Ovary (tissue), 9 donors: ENCODE results near the gene CD93. TPM values are rescaled to one million over a fixed set of nuclear protein-coding genes. Genes with fewer than 3 reads are reported as not detected.

ENCODE experiments used
- DNase-seq, 5 donors: peaks; one replicate each; pipeline ENCODE4 v3.0.0-alpha.2; 2019 to 2020
- H3K27ac ChIP-seq, 2 donors: fragments of 200-600 bp; one replicate each; pipeline versions ENCODE4 v1.5.1 to v1.8.0; 2019 to 2022
- H3K27me3 ChIP-seq: fragments of 200-600 bp; one replicate; pipeline ENCODE4 v1.8.0; 2022
- H3K36me3 ChIP-seq: fragments of 200-600 bp; sonication (generic); one replicate; pipeline ENCODE4 v1.5.1; 2019
- H3K4me1 ChIP-seq: one replicate; pipeline ENCODE4 v1.8.1; 2013; ENCODE audit warnings: mild to moderate bottlenecking, moderate library complexity; ENCODE audit not compliant: insufficient read depth
- H3K4me3 ChIP-seq: fragments of 200-600 bp; sonication (generic); one replicate; pipeline ENCODE4 v1.5.1; 2017
- H3K9me3 ChIP-seq, 2 donors: fragments of 200-600 bp in 1 of 2; sonication (generic) in 1 of 2; one replicate each; pipeline versions ENCODE4 v1.5.1 to v1.8.1; 2013 to 2019; ENCODE audit warnings: mild to moderate bottlenecking in 1 of 2, moderate library complexity in 1 of 2
- EP300 ChIP-seq: sonication (generic); formaldehyde crosslinking; IDR thresholded peaks from one replicate; pipeline ENCODE4 v1.6.1; 2017; ENCODE audit warnings: antibody characterized with exemption
- POLR2A ChIP-seq: fragments of 450-650 bp; IDR thresholded peaks from one replicate; pipeline ENCODE4 v1.6.1; 2017; ENCODE audit warnings: antibody characterized with exemption, mild to moderate bottlenecking, moderate library complexity
- whole genome bisulfite sequencing, 3 donors: extraction: QIAGEN DNeasy Blood & Tissue Kit in 1 of 3; methylation state at CpG; one replicate each; pipeline versions ENCODE4 v1.1.5 to v1.1.7; 2013 to 2017; 5-methylcytosine and 5-hydroxymethylcytosine counted together
- intact Hi-C, 4 donors: fragments of 100-400 bp; cut with DNase I; formaldehyde crosslinking; loops; one replicate each; pipeline versions ENCODE4 v1.11.0 to v1.15.1; 2022 to 2023
- polyA plus RNA-seq, 2 donors: library from polyadenylated mRNA; stranded (reverse); fragments of 200-250 nt in 1 of 2; fragments of 350-450 nt in 1 of 2; fragmentation: Illumina TruSeq in 1 of 2; extraction: RNeasy Lipid Tissue Mini Kit (QIAGEN cat#74804) in 1 of 2; gene quantifications; one replicate each; pipeline ENCODE4 v1.2.3, GENCODE V29; 2013 to 2014
- total RNA-seq, 7 donors: library from RNA; depleted of rRNA in 2 of 7; stranded (reverse); fragments of >200 nt in 2 of 7; fragmentation: NEBNext Ultra II Directional in 3 of 7; extraction: Animal tissue kit (Norgen Biotek cat#: 25700) in 3 of 7; gene quantifications; one replicate each; pipeline versions ENCODE4 v1.1.0 to v1.2.4, GENCODE V29; 2016 to 2023
- TF ChIP-seq, protein P1 (sequence below), 3 donors: fragments of 450-650 bp in 2 of 3; fragments of 200-600 bp in 1 of 3; IDR thresholded peaks; one replicate each; pipeline versions ENCODE4 v1.5.1 to v1.8.0; 2016 to 2022; ENCODE audit warnings: antibody characterized with exemption in 3 of 3, mild to moderate bottlenecking in 1 of 3
- donor health status: DM: no; HTN: no; CAD: no; lungs with moderate emphysema.
- donor health status: DM: no; HTN: no; CAD: no.
- donor health status: Bipolar disorder and iron deficiency.
- donor health status: DM: yes; HTN: yes; CAD: no.
- donor health status: DM: no; HTN: no; CAD: no.
- donor health status: DM: yes; HTN: yes; CAD: no.

The CD93 gene
- total and polyA plus RNA-seq, 9 donors = 7.0 to 42.1 (median 18.3) TPM

DNA sequence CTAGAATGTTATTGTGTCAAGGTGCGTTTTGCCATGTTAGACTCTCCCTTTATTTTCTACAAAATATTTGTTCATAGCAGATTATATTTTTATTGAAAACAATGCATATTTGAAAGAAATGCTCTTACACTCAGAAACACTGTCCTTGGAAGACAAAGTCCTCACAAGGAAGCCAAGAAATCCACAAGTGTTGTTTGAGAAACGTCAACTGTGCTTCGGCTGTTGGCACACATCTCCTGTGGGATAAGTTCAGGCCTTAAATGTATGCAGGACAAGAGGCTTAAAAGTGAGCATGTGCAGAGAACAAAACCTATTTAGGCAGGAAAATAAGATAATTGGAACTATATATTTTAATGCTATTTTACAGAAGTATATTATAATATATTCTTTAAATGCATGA, 27.1 kb downstream of the CD93 start:
- no peaks in the 10 kb centered on the region for H3K27me3 ChIP-seq
- H3K9me3 ChIP-seq = no peaks in the 10 kb centered on the region
- 32 to 49% (median 40%) methylated on average over 3 of the region's 3 CpGs for WGBS, 3 donors
- H3K27ac ChIP-seq = no peak overlapping the region
- no peak for DNase-seq
- intact Hi-C loops = loop anchor here in 2 of 4 donors (10.0 kb wide), 3 partner anchors 86 to 364 kb away; no protein-coding TSS in a partner anchor
- TF ChIP-seq, protein P1, sequence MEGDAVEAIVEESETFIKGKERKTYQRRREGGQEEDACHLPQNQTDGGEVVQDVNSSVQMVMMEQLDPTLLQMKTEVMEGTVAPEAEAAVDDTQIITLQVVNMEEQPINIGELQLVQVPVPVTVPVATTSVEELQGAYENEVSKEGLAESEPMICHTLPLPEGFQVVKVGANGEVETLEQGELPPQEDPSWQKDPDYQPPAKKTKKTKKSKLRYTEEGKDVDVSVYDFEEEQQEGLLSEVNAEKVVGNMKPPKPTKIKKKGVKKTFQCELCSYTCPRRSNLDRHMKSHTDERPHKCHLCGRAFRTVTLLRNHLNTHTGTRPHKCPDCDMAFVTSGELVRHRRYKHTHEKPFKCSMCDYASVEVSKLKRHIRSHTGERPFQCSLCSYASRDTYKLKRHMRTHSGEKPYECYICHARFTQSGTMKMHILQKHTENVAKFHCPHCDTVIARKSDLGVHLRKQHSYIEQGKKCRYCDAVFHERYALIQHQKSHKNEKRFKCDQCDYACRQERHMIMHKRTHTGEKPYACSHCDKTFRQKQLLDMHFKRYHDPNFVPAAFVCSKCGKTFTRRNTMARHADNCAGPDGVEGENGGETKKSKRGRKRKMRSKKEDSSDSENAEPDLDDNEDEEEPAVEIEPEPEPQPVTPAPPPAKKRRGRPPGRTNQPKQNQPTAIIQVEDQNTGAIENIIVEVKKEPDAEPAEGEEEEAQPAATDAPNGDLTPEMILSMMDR (IDR thresholded peaks at IDR 0.05) = no peak
- TF ChIP-seq POLR2A (no peak), EP300 (no peak)
- no peaks in the 10 kb centered on the region for H3K36me3 ChIP-seq
- no peak overlapping the region for H3K4me3 ChIP-seq
- peaks cover 8% of the 10 kb centered on the region for H3K4me1 ChIP-seq

DNA sequence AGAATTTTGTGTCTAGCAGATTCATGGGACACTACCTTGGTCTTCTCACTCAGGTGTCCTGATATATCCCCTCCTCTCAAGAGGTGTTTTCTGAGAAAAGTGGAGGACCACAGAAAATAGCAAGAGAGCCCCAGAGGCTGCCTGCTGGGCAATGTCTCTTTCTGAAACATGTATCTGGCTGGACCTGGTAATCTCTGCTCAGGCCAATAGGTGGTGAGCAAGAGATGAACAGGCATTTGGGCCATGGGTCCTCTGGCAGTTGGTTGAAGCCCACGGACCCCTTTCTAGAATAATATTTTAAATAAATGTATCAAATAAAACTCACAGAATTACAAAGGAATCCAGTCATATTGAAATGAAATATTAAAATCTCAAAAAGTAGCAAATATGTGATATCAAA, 27.9 kb downstream of the CD93 start:
- 76 to 92% (median 84%) methylated on average over 1 of the region's 1 CpG for WGBS, 3 donors
- TF ChIP-seq, protein P1 (IDR thresholded peaks at IDR 0.05) = no peak
- TF ChIP-seq POLR2A = no peak
- no peak for TF ChIP-seq EP300
- Histone ChIP-seq H3K4me3 (no peak overlapping the region), H3K27me3 (no peaks in the 10 kb centered on the region), H3K27ac (no peak overlapping the region), H3K9me3 (no peaks in the 10 kb centered on the region), H3K36me3 (no peaks in the 10 kb centered on the region), H3K4me1 (peaks cover 8% of the 10 kb centered on the region)
- intact Hi-C loops = loop anchor here in 2 of 4 donors (10.0 kb wide), 3 partner anchors 87 to 363 kb away; no protein-coding TSS in a partner anchor
- no peak for DNase-seq

DNA sequence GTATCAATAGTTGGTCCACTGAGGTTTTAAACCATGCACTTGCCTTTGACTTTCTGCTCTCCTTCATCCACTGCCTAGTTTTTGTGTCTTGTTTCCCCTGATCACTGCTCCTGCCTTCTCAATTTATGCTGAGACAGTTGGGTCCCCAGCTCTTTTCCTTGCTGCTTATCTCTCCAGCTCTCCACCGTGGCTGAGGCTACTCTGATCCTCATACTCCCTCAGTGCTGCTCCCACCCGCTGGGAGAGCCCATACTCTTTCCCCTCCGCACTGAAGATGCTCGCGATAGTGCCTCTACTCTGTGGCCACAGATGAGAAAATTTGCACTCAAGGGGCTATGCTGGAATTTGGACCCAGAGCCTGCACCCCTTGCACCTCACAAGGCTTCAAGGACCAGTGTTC, 33.2 kb downstream of the CD93 start:
- no peak overlapping the region for H3K27ac ChIP-seq
- DNase-seq = no peak
- H3K36me3 ChIP-seq = no peaks in the 10 kb centered on the region
- no peaks in the 10 kb centered on the region for H3K9me3 ChIP-seq
- H3K4me1 ChIP-seq = peaks cover 7% of the 10 kb centered on the region
- no peak overlapping the region for H3K4me3 ChIP-seq
- intact Hi-C loops = loop anchor here in 2 of 4 donors (5.0 to 10.0 kb wide), 5 partner anchors 92 to 569 kb away; no protein-coding TSS in a partner anchor
- no peak for TF ChIP-seq POLR2A
- no peak for TF ChIP-seq EP300
- TF ChIP-seq, protein P1 (IDR thresholded peaks at IDR 0.05) = no peak
- WGBS, 3 donors = 89 to 94% (median 91%) methylated on average over 5 of the region's 5 CpGs
- H3K27me3 ChIP-seq = no peaks in the 10 kb centered on the region

DNA sequence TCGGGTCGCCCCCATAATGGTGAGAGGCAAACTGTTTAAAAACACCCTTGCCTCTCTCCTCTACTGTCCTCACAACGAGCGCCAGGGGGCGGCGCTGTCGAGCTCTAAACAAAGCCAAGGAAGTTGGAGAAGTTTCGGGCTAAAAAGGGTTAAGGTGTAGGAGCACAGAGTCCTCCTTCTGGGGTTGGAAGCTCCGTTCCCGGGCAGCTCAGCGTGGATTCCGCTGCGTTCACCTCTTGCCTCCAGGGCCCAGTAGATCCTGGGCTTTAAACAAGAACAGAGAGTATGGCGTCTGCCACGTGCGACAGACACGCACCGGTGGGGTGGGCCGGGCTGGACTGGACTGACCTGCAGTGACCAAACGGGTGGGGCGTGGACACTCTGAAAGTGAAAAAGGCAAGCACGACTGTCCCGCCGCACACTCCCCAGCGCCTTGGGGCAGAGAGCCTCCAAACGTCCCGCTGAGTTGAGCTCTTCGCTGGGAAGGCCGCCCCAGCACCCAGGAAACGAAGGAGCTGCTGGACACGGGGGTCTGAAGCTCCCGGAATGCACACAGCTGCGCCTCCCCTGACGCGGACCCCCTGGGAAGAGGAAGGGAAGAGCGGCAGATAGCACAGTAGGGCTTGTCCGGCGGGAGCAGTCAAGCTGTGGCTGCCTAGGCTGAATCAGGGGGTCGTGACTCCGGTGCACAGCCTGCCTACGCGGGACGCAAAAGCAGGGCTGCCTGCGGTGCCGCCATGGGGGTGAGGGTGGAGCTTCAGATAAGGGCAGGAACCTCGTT, 35.1 kb downstream of the CD93 start:
- Histone ChIP-seq H3K4me1 (peaks cover 7% of the 10 kb centered on the region), H3K27ac (peak overlapping the region in 1 of 2 donors; percentile 36), H3K9me3 (no peaks in the 10 kb centered on the region), H3K27me3 (no peaks in the 10 kb centered on the region), H3K36me3 (no peaks in the 10 kb centered on the region), H3K4me3 (peak overlapping the region; percentile 36)
- intact Hi-C loops = loop anchor here in 3 of 4 donors (1.0 to 10.0 kb wide), 7 partner anchors 94 to 571 kb away; no protein-coding TSS in a partner anchor
- WGBS, 3 donors = 14 to 20% (median 18%) methylated on average over 45 to 46 of the region's 46 CpGs
- TF ChIP-seq, protein P1 (IDR thresholded peaks at IDR 0.05) = peak; percentile 34 to 66 (median 61)
- TF ChIP-seq EP300 (no peak), POLR2A (no peak)
- peak; percentile 67 to 82 (median 77) for DNase-seq
